NCI-H1105 treated with DMSO at 0.1 percent for 48 hours (cell line): Measurements from ENCODE around the gene MELTF.
A peak's percentile ranks its signal among the peaks of the same experiment; 100 is the strongest.

Experiments used
- DNase-seq: peaks from one replicate; lab custom pipeline; 2025; lab: John Stamatoyannopoulos, UW

MELTF gene

DNA sequence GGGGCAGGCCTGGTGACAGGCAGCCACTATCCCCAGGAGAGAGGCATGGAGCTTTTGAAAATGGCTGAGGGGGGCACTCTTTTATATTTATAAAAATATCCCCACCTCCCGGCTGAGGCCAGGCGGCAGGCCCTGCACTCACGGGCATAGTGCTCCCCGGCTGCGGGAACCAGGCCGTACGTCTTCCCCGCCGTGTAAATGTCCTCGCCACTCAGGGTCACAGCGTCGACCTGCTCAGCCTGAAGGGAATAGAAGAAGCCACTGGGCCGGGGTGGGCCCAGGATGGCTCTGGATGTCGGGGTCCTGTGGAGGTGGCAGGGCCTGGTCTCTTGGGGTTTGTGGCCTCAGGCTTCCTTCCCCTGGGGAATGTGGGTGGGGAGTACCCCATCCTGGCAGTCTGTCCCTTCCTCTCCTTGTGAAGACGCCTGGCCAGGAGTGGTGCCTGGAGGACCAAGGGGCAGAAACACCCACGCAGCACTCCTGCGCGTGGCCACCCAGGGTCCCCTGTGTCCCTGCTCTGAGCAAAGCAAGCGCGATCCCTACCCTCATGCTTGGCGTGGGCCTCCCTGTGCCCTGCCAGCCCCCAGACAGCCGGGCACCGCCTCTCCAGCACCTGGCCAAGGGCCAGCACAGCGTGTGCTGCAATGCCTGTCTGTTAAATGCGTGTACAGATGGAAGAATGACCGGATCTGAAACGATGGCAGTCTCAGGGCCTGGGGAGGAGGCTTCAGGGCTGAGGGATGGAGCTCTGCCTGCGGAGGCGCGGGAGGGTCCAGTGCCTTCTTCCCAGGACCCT, 18.9 kb downstream of the MELTF start:
- peak; percentile 13 for DNase-seq

DNA sequence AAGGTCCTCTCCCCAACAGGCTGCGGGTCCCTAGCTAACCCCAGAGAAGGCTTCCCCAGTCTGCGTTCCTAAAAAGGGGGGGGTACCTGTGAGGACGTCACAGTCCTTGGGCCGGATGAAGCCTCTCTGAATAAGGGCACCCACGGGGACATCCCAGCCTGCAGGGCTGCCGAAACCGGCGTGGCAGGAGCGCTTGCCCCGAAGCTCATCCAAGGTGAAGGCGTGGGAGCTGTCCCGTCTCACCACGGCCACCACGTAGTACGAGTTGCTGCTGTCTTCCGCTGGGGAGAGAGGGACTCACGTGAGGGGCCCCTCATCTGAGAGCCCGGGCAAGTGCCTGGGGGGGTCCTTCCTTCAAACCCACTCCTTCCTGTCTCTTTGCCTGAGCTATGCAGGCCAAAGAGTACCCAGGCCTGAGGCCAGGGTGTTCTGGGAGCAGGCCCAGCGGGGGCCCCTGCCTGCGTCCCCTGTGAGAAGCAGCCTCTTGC, 20.0 kb downstream of the MELTF start:
- no peak for DNase-seq

DNA sequence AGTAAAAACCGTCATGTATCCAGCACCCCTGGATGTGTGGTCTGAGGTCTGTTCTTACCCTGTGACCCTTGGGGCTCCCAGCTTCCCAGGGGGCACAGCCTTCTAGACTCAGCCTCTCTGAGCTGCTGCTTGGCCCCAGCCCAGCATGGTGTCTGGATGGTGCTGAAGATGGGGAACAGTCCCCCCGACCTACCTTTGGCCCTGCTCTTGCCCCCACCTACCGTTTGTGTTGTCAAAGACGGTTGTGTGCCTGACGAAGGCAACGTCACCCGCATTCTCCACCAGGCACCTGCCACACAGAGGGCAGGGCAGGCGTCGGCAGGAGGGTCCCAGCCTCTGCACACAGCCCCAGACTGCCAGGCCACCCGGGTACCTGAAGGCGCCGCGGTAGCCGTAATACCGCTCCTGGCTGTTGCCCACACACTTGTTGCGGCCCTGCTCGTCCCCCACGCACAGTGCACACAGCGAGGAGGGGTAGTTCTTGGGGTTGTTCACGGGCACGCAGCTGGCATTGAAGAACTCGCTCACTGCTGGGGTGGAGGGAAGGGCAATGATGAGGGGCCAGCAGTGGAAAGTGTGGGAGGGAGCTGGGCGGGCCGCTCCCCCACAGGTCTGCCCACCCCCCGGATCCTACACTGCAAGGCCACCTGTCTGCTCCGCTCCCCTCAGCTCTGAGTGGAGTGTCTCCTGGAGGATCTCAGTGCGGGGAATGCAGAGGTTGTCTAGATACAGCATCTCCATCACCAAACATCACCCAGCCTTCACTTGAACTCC, 21.0 kb downstream of the MELTF start:
- DNase-seq, result no peak

DNA sequence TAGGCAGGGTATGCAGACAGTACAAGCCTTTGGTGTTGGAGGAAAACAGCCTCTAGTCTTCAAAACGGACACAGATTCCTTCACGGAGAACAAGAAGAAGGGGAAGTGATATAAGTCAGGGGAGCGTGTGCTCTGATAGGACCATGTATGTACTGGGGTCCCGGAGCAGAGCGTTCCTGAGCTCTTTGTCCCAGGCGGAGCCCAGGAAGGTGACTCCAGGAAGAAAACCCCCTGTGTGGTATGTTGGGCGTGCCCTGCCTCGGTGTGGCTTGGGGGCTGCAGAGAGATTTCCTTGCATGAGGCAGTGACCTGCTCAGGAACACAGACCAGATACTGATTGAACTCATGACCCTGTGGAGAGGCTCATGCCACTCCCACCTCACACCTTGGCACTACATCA, 21.7 kb downstream of the MELTF start:
- no peak for DNase-seq

DNA sequence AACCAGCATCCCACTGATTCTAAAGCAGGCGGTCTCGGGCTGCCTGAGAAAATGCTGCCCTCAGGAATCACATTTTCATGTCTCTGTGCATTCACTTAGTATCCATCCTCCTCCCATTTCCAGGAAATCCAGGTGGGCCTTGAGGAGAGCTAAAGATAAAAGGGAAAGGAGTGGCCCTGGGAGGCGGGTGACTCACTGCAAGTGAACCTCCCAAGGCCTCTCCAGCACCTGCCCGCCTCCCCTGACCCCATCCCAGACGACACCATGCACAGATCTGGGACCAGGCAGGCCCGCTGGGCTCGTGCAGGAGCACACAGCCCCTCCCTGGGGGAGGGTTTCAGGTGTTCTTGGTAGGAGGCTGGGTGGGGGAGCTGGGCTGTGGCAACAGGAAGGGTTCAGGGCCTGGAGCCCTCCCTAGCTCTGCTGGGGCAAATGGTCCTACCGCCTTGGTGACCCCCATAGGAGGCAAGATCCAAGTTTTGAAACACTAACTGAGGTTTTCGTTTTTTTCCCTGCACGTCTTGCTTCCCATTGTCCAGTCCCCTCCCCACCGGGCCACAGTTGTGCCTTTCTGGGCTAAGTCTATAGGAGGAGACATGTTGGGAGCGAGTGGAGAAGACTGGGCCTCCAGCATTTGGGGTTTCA, 22.2 kb downstream of the MELTF start:
- DNase-seq, result no peak

DNA sequence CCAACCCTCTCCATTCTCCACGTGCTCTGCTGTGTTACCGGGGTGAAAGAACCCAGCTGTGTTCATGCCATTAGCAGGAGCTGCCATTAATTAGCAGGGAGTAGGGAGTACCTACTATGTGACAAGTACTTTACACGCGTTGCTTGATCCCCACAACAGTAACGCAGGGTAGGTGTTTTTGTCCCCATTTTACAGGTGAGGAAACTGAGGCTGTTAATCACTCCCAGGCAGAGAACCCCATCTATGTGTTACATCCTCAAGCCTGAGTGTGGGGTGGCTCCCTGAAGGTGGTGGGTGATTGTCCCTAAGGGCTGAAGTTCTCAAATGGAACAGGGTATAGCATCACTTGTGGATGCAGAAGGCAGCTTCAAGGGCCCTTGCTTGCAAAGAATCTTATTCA, 22.8 kb downstream of the MELTF start:
- DNase-seq, result no peak

DNA sequence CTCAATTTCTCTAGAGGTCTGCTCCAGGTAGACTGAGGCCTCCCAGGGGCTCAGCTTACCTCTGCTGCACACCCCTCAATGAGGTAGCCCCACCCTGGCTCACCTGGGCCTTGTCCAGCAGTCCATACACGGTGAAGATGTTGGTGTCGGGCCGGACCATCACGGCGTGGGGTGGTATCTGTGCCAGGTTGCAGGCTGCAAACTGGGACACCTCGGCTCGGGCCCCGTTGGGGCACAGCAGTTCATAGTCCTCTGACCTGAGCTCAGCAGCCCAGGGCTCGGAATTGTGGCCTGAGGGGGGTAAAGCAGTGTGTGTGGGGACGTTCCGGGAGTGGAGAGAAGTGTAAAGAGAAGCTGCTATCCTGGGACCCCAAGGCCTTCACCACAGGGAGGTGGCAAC, 23.2 kb downstream of the MELTF start:
- DNase-seq, result no peak

DNA sequence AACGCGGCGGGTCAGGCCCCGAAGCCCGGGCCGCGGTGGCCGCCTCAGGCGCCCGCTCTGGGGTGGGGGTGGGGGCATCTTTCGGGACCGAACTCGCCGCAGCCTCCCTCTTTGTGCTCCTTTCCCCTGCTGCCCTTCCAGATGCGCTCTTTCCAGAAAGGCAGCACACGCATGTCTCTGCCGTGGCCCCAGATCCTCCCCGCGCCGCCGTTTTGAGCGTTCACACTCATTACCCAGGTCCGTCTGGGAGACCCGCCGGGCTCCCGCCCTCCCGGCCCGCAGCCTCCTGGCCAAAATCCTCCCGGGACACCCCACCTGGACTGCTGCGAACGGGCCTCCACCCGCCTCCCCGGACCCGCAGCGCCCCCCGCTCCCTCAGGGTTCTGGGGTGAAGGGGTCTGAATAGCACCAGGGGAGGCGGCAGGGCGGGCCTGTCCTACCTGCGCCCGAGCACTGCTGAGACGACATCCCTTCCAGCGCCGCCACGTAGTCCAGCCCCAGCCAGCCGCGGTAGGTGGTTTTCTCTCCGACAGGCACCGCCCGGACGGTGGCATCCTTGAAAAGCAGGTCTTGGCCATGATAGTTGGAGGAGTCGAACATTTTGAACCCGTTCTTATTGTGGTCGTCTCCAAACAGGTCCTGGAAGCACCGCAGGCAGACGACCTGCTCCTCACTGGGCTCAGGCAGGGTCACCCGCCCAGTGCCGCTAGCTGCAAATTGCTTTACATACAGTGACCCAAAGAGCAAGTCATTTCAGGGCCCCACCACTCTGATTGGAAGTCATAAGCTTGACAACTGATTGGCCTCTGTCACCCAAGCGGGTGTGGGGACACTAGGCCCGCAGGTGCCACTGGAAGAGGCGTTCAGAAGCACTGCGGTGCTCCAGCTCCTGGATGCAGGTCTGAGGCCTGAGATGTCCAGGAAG, 25.9 kb downstream of the MELTF start:
- DNase-seq, result no peak

DNA sequence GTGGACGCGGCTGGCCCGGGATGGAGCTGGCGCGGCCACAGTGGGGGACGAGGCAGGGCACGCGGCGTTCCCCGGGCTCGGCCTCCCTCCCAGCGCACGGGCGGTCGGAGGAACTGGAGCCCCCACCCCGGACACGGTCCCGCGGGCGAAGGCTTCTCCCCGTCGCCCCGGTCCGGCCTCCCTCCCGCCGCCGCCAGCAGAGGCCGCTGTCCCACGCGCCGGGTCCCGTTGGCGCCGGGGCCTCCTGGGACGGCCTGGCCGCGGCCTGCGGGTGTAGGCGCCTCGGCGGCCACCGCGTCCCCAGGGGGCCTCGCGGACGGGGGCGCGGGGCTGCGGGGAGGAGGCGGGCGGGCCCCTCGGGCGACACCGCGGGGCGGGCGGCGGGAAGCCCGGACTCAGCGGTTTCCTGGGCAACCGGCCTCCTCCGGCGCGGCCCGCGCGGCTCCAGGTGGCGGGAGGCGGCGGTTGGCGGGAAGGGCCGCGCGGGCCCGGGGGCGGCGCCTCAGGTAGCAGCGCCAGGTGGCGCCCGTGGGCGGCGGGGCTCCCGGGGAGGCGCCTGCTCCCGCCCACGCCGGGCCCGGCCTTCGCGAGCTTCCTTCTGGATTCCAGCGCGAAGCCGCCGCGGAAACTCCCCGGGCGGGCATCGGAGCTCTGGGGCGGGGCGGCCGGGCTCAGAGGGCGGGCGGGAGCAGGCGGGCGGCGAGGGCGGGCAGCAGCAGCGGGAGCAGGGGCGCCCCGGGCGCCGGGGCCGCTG, 26.7 kb downstream of the MELTF start:
- DNase-seq, result no peak

DNA sequence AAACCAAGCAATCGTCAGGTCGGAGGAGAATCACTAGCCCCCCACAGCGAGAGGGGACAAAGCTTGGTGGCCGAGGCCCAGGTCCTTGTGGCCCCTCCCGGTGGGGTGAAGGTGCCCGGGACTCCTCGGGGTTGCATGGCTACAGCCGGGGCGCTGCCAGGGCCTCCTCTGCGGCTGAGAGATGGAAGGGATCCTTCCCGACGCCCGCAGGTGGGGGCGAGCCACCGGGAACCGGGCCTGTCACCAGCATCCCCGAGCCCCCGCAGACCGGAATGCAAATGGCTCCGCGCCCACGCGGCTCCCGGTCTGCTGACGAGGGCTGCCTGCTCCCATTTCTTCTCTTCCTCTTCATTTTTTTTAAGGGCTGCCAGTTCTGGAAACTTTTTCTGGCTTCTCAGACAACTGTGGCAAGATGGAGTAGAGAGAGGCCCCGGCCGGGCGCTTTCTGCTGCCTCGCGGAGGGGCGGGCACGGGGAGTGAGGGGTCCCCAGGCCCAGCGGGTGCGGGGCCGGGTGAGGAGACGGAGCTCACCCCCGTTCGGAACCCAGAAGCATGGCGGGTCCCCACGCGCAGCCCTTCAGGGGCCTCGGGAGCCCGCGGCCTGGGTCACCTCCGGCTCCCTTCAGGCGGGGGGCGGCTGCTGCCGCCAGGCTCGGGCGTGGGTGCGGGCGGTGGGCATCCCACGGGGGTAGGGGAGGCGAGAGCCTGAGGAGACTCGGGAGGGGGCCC, 27.5 kb downstream of the MELTF start:
- DNase-seq, result no peak

DNA sequence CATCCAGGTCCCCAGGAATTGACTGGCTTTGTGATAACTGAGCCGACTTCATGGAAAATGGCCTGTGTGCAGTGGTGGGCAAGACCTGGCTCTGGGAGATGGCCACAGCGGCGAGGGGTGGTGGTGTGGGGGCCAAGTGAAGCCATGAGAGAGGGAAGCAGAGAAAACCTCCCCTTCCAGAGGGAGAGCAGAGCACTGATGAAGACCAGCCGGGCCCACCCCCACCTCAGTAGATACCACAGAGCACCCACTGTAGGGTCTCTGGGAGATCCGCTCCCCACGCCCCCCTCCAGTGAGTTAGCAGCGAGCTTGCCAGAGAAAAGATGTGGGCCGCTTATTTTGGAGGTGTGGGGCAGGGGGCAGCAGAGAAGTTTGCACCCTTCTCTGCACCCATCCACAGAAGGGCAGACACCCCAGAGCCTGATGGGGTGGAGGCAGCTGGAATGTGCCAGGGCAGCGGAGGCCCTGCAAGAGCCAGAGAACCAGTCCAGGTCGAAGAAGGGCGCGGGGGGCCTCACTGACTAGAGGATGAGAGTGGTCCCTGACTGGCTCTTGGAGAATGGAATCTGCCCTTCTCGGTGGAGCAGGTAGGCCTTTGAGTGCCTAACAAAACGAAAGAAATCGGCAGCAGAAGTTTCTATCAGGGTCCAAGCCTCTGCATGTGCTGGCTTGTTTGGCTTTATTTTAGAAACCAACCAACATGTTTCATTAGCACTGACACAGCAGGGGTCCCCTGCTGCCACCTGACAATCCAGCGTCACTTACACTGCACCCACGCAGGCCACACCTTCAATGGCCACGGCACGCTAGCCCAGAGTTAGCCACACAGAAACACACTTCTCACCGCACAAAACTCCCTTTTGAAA, 28.3 kb downstream of the MELTF start:
- DNase-seq, result no peak

DNA sequence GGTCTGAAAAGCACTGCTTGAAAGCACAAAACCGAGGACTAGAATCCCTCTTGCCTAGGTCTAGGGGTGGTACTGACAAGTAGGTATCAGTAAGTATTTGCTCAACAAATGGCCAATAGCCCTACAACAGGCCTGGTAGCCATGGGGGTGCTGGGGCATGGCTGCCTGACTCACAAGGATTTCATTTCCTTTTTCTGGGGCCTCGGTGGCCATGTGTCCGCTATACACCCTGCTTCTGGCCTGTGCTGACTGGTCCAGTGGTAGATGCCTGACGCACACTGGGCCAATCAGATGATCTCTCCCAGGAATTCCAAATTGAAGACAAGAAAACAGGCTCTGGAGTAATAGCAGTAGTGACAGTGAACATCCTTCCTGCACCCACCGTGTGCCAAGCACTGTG, 29.4 kb downstream of the MELTF start:
- no peak for DNase-seq

DNA sequence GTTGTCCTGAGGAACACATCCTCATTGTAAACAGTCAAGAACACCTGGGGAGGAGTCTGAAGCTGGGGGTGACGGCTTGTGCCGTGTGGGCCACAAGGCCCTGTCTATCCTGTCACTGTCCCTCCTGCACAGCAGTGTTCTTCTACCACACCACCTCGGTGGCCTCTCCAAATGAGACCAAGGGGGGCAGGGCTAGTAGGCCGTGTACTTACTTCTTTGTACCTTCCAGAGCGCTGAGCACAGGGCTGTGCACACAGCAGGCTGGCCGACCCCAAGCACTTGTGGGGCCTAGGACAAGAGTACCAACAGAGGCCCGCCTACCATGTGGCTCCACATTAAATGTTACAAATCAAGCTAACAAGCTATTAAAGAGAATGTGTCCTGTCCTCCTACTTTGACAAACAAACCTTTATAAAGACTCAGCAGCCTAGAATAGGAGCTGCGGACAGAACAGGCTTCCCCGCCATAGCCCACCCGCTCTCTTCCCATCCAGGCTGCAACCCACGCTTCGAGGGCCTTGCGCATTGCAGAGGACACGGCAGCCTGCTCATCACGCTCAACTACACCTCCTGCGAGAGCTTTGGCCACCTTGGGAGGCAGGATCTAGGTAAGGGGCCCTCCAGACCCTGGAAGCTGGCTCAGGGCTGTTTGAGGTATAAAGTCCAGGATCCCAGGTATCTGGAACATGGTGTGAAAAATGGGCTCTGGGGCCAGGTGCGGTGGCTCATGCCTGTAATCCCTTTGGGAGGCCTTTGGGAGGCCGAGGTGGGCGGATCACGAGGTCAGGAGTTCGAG, 30.5 kb downstream of the MELTF start:
- no peak for DNase-seq

DNA sequence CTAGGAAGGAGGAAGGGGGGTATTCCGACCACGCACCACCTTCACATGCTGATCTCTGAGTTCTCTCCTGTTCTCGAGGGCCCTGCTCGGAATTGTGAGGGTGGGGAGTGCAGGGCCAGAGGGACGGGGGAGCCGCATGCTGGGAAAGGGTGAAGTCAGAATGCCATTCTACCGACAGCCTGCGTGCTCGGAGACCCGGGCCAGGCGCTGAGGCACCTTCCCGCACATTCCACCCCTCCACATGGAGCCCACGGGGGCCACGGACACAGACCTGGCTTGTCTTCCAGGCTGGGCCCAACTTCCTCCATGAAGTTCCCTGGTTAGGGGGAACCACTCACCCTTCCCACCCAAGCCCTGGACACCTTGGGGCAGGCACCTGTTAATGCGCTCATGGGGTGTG, 32.3 kb downstream of the MELTF start:
- no peak for DNase-seq

DNA sequence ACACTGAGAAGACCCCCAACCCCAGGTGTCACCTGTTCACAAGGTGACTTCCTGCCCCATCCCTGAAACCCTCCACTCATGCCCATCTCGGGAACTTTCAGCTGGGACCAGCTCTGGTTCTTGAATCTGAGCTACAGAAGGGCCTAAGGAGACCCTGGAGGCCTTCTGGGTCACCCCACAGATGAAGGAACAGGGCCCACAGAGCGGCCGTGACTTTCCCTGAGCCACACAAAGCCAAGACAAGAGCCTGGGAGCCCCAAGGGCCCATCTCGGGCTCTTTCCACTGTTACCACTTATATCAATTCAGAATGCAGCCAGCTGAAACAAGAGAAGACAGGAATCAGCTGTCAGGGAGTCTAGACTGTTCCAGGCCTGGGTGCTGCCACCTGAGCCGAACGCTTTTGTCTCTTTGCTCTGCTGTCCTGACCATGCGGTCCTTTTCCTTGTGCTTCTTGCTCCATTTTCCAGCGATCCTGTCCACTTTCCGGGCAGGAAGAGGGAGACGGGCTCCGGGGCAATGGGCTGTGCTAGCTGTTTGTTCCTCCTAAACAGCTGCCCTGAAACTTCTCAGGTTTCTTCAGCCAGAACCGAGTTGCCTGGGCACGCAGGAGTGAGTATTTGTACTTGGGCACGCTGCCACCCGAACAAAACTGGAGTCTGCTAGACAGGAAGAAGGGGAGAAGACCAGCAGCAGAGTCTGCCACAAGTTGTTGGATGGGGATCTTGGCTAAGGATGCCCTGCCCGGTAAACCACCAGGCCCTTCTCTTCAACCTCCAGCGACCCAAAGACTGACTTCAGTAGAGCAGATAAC, 33.0 kb downstream of the MELTF start:
- DNase-seq, result peak; percentile 29

DNA sequence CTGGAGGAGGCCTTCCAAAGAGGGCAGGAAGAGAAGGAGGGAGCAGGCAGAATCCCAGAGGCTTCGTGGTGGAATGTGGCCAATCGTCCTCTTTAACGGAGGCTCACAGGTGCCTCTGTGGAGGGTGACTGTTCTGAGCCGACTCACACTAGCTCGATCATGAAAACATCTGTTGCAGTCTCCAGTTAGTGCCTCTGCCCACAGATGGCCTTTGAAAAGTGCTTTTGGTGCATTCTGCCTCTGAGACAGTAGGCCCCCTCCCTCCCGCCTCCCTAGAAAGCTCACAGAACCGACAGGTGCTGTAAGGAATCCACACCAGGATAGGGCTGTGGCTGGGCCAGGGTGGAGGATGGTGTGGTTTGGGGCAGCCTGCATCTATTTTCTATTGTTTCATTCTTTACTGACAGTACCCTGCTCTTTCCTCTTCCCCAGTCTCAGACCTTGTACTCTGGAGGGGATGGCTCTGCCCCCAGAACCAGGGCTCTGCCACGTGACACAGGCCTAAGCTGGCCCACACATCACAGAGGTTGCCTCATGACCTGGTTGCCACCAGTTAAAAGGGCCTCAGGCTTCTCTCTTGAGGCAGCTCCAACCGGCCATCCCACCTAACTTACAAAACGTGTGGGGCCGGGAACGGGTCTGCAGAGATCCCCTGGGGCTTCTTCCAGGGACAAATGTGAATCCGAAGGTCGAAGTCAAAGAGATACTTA, 33.8 kb downstream of the MELTF start:
- DNase-seq, result no peak

DNA sequence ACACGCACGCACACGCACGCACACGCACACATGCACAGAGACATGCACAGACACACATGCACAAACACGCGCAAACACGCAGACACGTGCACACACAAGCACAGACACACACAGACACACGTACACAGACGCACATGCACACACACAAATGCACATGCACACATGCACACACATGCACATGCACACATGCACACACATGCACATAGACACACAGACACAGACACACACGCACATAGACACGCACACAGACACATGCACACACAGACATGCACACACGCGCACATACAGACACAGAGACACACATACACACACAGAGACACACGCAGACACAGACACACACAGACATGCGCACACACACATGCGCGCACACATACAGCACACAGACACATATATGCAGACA, 34.6 kb downstream of the MELTF start:
- DNase-seq, result no peak
